Colonic mucosa (tissue), 4 donors: Measurements from ENCODE around the gene FBXO48. TPM values are rescaled to one million over a fixed set of nuclear protein-coding genes. Genes with fewer than 3 reads are reported as not detected.

ENCODE experiments used
- DNase-seq: peaks from one replicate; pipeline ENCODE4 v3.0.0-alpha.2; 2020
- H3K27ac ChIP-seq: fragments of 200-600 bp; one replicate; pipeline ENCODE4 v1.8.0; 2021
- H3K27me3 ChIP-seq: fragments of 200-600 bp; one replicate; pipeline ENCODE4 v1.8.0; 2021
- H3K36me3 ChIP-seq: fragments of 200-600 bp; one replicate; pipeline ENCODE4 v1.8.0; 2021
- H3K4me1 ChIP-seq: fragments of 200-600 bp; one replicate; pipeline ENCODE4 v1.8.0; 2021; ENCODE audit warnings: mild to moderate bottlenecking
- H3K4me3 ChIP-seq: fragments of 200-600 bp; one replicate; pipeline ENCODE4 v1.8.0; 2021
- H3K9ac ChIP-seq, 2 donors: one replicate each; pipeline ENCODE4 v1.7.0; 2013; ENCODE audit warnings: control low read depth in 2 of 2, low read depth in 2 of 2, low read length in 2 of 2
- H3K9me3 ChIP-seq: fragments of 200-600 bp; one replicate; pipeline ENCODE4 v1.8.0; 2021
- intact Hi-C: fragments of 100-400 bp; cut with DNase I; formaldehyde crosslinking; loops from one replicate; pipeline ENCODE4 v1.14.1; 2022
- total RNA-seq, 2 donors: library from RNA; stranded (reverse); fragmentation: NEBNext Ultra II Directional in 1 of 2; extraction: Animal tissue kit (Norgen Biotek cat#: 25700) in 1 of 2; gene quantifications; one replicate each; pipeline ENCODE4 v1.2.1, GENCODE V29; 2021
- TF ChIP-seq, protein P1 (sequence below): fragments of 200-600 bp; IDR thresholded peaks from one replicate; pipeline ENCODE4 v1.8.0; 2022; ENCODE audit warnings: antibody characterized with exemption, mild to moderate bottlenecking
- donor health status: healthy.
- donor health status: DM: no; HTN: no; CAD: no.
- donor health status: DM: no; HTN: no; CAD: no.

Gene FBXO48
- total RNA-seq, 2 donors from 2014 or later, result 1.5 to 2.3 TPM

DNA sequence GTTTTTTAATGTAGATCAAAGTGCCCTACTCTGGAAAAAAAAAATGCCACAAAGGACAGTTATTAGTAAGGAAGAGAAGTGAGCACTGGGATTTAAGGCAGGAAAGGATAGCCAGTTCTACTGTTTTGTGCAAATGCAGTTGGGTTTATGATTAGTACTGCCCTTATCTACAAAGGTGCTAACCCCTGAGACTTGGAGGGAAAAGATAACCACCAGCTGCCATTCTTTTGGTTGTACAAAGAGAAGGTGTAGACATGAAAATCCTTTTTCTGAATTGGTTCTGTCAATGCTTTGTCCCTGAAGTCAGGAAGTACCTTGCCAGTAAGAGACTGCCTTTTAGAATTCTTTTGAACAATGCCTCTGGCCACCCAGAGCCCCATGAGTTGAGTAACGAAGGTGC lies 11.6 kb upstream of the FBXO48 start:
- intact Hi-C loops, result no loop called here
- TF ChIP-seq, protein P1, sequence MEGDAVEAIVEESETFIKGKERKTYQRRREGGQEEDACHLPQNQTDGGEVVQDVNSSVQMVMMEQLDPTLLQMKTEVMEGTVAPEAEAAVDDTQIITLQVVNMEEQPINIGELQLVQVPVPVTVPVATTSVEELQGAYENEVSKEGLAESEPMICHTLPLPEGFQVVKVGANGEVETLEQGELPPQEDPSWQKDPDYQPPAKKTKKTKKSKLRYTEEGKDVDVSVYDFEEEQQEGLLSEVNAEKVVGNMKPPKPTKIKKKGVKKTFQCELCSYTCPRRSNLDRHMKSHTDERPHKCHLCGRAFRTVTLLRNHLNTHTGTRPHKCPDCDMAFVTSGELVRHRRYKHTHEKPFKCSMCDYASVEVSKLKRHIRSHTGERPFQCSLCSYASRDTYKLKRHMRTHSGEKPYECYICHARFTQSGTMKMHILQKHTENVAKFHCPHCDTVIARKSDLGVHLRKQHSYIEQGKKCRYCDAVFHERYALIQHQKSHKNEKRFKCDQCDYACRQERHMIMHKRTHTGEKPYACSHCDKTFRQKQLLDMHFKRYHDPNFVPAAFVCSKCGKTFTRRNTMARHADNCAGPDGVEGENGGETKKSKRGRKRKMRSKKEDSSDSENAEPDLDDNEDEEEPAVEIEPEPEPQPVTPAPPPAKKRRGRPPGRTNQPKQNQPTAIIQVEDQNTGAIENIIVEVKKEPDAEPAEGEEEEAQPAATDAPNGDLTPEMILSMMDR, result no peak
- no peaks in the 10 kb centered on the region for H3K36me3 ChIP-seq
- no peaks in the 10 kb centered on the region for H3K4me1 ChIP-seq
- no peaks in the 10 kb centered on the region for H3K9me3 ChIP-seq
- no peaks in the 10 kb centered on the region for H3K27me3 ChIP-seq
- no peak for DNase-seq
- H3K9ac ChIP-seq, result no peak overlapping the region
- H3K4me3 ChIP-seq, result no peak overlapping the region
- no peak overlapping the region for H3K27ac ChIP-seq

DNA sequence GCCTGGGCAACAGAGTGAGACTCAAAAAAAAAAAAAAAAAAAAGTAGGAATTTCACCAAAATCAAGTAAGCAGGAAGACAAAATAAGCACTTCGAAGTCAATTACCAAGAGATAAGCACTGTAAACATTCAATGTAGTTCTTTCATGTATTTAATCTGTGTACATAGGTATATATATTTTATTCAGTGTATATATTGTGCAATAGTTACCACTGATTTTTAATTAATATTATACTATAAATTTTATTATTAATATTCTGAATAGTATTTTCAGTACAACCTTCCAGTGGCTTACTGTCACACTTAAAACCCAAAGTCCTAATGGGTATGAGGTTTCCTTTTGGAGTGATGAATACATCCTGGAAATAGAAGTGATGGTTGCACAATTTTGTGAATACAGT lies 9.4 kb upstream of the FBXO48 start:
- Histone ChIP-seq H3K27ac (no peak overlapping the region), H3K9me3 (no peaks in the 10 kb centered on the region), H3K27me3 (no peaks in the 10 kb centered on the region), H3K4me1 (no peaks in the 10 kb centered on the region), H3K4me3 (no peak overlapping the region), H3K36me3 (no peaks in the 10 kb centered on the region), H3K9ac (no peak overlapping the region)
- TF ChIP-seq, protein P1, result no peak
- intact Hi-C loops, result no loop called here
- no peak for DNase-seq

DNA sequence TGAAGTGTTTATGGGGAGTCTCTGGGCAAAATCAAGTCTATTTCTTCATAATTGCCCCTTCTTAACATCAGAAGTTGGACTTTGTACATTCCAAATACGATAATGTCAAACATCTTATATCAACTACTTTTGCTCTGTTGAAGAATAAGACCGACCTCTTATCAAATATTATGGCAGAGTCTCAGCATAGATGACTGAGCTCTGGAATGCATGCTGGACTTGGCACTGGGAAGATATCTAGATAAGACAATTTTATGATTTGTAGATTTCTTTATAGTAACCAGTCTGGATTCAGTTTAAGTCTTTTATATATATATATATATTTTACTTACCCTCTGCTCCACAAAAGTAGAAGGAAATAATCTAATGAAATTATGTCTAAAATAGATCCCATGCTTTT lies 8.5 kb upstream of the FBXO48 start:
- H3K9ac ChIP-seq, result no peak overlapping the region
- H3K27me3 ChIP-seq, result no peaks in the 10 kb centered on the region
- intact Hi-C loops, result no loop called here
- DNase-seq, result no peak
- no peaks in the 10 kb centered on the region for H3K36me3 ChIP-seq
- H3K27ac ChIP-seq, result no peak overlapping the region
- H3K4me3 ChIP-seq, result no peak overlapping the region
- H3K9me3 ChIP-seq, result no peaks in the 10 kb centered on the region
- no peaks in the 10 kb centered on the region for H3K4me1 ChIP-seq
- TF ChIP-seq, protein P1, result no peak

DNA sequence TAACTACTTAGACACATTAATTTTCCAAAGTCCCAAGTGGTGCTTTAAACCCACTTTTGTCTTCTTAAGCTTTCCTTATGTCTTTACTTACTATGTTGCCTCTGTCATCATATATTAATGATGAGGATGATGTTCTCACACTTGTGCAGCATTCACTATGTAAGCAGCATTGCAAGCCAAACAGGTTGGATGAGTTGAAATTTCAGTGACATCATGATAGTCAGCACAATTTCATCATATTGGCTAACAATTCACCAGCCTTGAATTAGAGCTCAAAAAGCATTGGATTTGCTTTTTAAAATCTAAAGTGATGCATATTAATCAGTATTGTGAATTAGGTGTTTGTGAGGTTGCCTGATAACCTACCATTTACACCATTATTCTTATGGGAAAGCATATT lies 8.0 kb upstream of the FBXO48 start:
- H3K36me3 ChIP-seq, result no peaks in the 10 kb centered on the region
- H3K27ac ChIP-seq, result no peak overlapping the region
- no peaks in the 10 kb centered on the region for H3K9me3 ChIP-seq
- no peak overlapping the region for H3K4me3 ChIP-seq
- no peak for DNase-seq
- intact Hi-C loops, result no loop called here
- H3K27me3 ChIP-seq, result no peaks in the 10 kb centered on the region
- no peak overlapping the region for H3K9ac ChIP-seq
- TF ChIP-seq, protein P1, result no peak
- H3K4me1 ChIP-seq, result no peaks in the 10 kb centered on the region

DNA sequence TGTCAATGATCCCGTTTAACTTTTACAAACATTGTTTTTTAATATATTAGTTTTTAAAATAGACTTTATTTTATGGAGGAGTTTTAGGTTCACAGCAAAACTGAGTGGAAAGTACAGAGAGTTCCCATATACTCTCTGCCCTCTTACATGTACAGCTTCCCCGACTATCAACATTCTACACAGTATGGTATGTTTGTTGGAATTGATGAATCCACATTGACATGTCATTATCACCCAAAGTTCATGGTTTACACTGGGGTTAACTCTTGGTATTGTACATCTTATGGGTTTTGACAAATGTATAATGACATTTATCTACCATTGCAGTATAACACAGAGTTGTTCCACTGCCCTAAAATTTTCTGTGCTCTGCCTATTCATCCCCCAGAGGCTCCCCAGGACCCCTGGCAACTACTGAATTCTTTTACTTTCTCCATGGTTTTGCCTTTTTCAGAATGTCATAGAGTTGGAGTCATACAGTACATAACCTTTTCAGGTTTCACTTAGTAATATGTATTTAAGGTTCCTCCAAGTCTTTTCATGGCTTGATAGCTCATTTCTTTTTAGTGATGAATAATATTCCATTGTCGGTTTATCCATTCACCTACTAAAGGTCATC lies 5.8 kb upstream of the FBXO48 start:
- DNase-seq, result no peak
- Histone ChIP-seq H3K27me3 (no peaks in the 10 kb centered on the region), H3K4me1 (no peaks in the 10 kb centered on the region), H3K36me3 (no peaks in the 10 kb centered on the region), H3K4me3 (no peak overlapping the region), H3K27ac (no peak overlapping the region), H3K9me3 (no peaks in the 10 kb centered on the region), H3K9ac (no peak overlapping the region)
- TF ChIP-seq, protein P1, result no peak
- intact Hi-C loops, result no loop called here
